GM12891 (cell line): ENCODE results near the gene RAC2.

ENCODE experiments used
- PAX5 ChIP-seq: IDR thresholded peaks from 2 replicates; pipeline ENCODE4 v1.6.1; 2011; ENCODE audit warnings: low read length, moderate library complexity, mild to moderate bottlenecking; ENCODE audit not compliant: insufficient read depth, severe bottlenecking
- POLR2A ChIP-seq: IDR thresholded peaks from 2 replicates; pipeline ENCODE4 v1.6.1; 2011; ENCODE audit warnings: low read depth, low read length, control low read depth
- POLR2AphosphoS5 ChIP-seq: IDR thresholded peaks from 2 replicates; pipeline ENCODE4 v1.6.1; 2011; ENCODE audit warnings: low read depth, low read length, control low read depth
- POU2F2 ChIP-seq: IDR thresholded peaks from 2 replicates; pipeline ENCODE4 v1.6.1; 2011; ENCODE audit warnings: low read depth, mild to moderate bottlenecking, control low read depth, low read length, moderate library complexity
- SPI1 ChIP-seq: IDR thresholded peaks from 2 replicates; pipeline ENCODE4 v1.6.1; 2011; ENCODE audit warnings: low read depth, low read length, control low read depth
- TAF1 ChIP-seq: IDR thresholded peaks from 2 replicates; pipeline ENCODE4 v1.6.1; 2011; ENCODE audit warnings: low read depth, low read length, control low read depth

DNA sequence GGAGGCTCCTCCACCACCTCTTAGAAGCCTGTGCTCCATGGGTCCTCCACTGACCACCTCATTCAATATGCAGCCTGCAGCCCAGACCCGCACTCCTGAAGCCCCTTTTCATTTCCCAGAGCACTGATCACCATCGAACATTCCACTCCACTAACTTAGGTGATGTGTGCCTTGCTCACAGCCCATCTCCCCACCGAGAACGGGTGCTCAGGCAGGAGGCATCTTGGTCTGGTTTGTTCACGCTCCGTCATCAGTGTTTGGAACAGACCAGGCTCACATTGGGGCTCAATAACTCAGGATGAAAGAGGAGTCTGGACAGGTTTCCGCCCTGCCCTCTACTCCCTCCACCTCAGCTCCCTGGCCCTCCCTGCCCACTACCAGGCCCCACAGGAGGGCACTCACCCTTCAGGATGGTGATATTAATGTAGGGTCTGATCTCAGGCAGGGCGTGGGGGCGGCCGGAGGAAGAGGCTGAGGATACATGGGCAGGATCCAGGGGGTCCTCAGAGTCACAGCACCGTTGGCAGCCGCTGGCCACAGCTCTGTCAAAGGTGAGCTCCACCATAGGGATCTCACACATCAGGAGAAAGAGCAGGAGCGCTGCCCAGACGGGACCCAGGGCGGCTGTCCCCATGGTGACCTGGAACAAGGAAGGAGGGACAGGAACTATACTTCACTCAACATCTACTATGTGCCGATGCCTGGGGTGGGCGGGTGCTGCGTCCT is 59.1 kb downstream of the RAC2 start:
- no peak for TF ChIP-seq POLR2A
- TF ChIP-seq POLR2AphosphoS5, result no peak
- TF ChIP-seq POU2F2, result no peak
- no peak for TF ChIP-seq TAF1
- TF ChIP-seq SPI1, result no peak
- TF ChIP-seq PAX5, result no peak
